H1 (cell line): ENCODE data around the gene SLC35B4. TPM values are rescaled to one million over a fixed set of nuclear protein-coding genes. Genes with fewer than 3 reads are reported as not detected.

Experiments used
- CTCF ChIA-PET: fragments of 300-600 bp; sonication (Branson Sonifier 250); formaldehyde crosslinking; loops from one replicate; lab custom pipeline; 2021; ENCODE audit not compliant: partially characterized antibody; lab: Charles Lee
- POLR2A ChIA-PET: fragments of 300-600 bp; sonication (Branson Sonifier 250); formaldehyde crosslinking; loops from one replicate; lab custom pipeline; 2021; ENCODE audit warnings: inconsistent platforms; ENCODE audit not compliant: partially characterized antibody; lab: Charles Lee
- DNase-seq, 2 experiments: peaks; one replicate each; pipeline versions ENCODE4 v3.0.0 to v3.0.0-alpha.2; 2010 to 2022; ENCODE audit warnings: low spot score in 2 of 2, low read depth in 1 of 2, mixed read lengths in 1 of 2
- FAIRE-seq: peaks from 2 replicates; lab custom pipeline; 2011; peaks lifted over from hg19 to GRCh38; lab: Jason Lieb, UNC
- H2AFZ ChIP-seq: 2 replicates; pipeline ENCODE4 v1.8.1; 2012; ENCODE audit warnings: low read length, inconsistent platforms
- H2AK5ac ChIP-seq: 2 replicates; pipeline ENCODE4 v1.6.1; 2013; ENCODE audit warnings: low read depth, low read length
- H2BK120ac ChIP-seq: replicated peaks from 2 replicates; pipeline ENCODE3; 2013; ENCODE audit warnings: low read depth, low read length, inconsistent platforms
- H2BK12ac ChIP-seq: 2 replicates; pipeline ENCODE4 v1.6.1; 2013; ENCODE audit warnings: low read depth, low read length
- H2BK15ac ChIP-seq: 2 replicates; pipeline ENCODE4 v1.6.1; 2013; ENCODE audit warnings: low read length
- H2BK20ac ChIP-seq: 2 replicates; pipeline ENCODE4 v1.6.1; 2013; ENCODE audit warnings: low read length
- H2BK5ac ChIP-seq: 2 replicates; pipeline ENCODE4 v1.6.1; 2013; ENCODE audit warnings: low read depth, low read length
- H3K14ac ChIP-seq: 2 replicates; pipeline ENCODE4 v1.6.1; 2013; ENCODE audit warnings: inconsistent platforms; ENCODE audit not compliant: insufficient read length
- H3K18ac ChIP-seq: 2 replicates; pipeline ENCODE4 v1.6.1; 2013; ENCODE audit warnings: low read length; ENCODE audit errors: extremely low read depth
- H3K23ac ChIP-seq: 2 replicates; pipeline ENCODE4 v1.6.1; 2013; ENCODE audit warnings: inconsistent platforms; ENCODE audit not compliant: insufficient read length
- H3K23me2 ChIP-seq: 2 replicates; pipeline ENCODE4 v1.6.1; 2013; ENCODE audit warnings: low read depth, low read length
- H3K27ac ChIP-seq: 2 replicates; pipeline ENCODE4 v1.6.1; 2011; ENCODE audit warnings: low read depth, low read length, inconsistent platforms
- H3K27me3 ChIP-seq, 4 experiments: replicated peaks in 1 of 4; 1 replicate in 1 of 4; 2 replicates in 3 of 4; pipeline versions ENCODE4 v1.6.1 to v1.8.1; 2011 to 2013; ENCODE audit warnings: low read length in 3 of 4, mild to moderate bottlenecking in 3 of 4, inconsistent platforms in 2 of 4, mixed read lengths in 2 of 4, moderate library complexity in 1 of 4; ENCODE audit not compliant: control insufficient read depth in 3 of 4, insufficient read depth in 3 of 4; ENCODE audit errors: extremely low read depth in 1 of 4
- H3K36me3 ChIP-seq, 4 experiments: 2 replicates each; pipeline versions ENCODE4 v1.6.1 to v1.8.1; 2011 to 2013; ENCODE audit warnings: mild to moderate bottlenecking in 4 of 4, low read length in 3 of 4, moderate library complexity in 2 of 4, control low read depth in 1 of 4, inconsistent platforms in 1 of 4; ENCODE audit not compliant: insufficient read depth in 4 of 4, control insufficient read depth in 2 of 4
- H3K4ac ChIP-seq: replicated peaks from 2 replicates; pipeline ENCODE3; 2013; ENCODE audit warnings: low read length, low read depth, mixed read lengths, inconsistent platforms; ENCODE audit not compliant: insufficient read length
- H3K4me1 ChIP-seq, 4 experiments: replicated peaks in 1 of 4; 1 replicate in 1 of 4; 2 replicates in 3 of 4; pipeline versions ENCODE4 v1.6.1 to v1.8.1; 2011 to 2013; ENCODE audit warnings: low read length in 3 of 4, inconsistent platforms in 2 of 4, mixed read lengths in 1 of 4; ENCODE audit not compliant: insufficient read depth in 4 of 4, control insufficient read depth in 3 of 4
- H3K4me2 ChIP-seq, 2 experiments: 2 replicates each; pipeline versions ENCODE4 v1.6.1 to v1.8.1; 2011 to 2013; ENCODE audit warnings: low read depth in 2 of 2, low read length in 2 of 2, control low read depth in 1 of 2, inconsistent platforms in 1 of 2, mild to moderate bottlenecking in 1 of 2; ENCODE audit not compliant: insufficient read depth in 1 of 2
- H3K4me3 ChIP-seq, 4 experiments: fragments of 200-600, 300-600 bp in 1 of 4; sonication (generic), shearing (Covaris generic), sonication (Bioruptor Twin) in 1 of 4; 2 replicates each; pipeline versions ENCODE4 v1.5.1 to v1.8.1; 2011 to 2016; ENCODE audit warnings: low read length in 4 of 4, low read depth in 3 of 4, control low read depth in 2 of 4, inconsistent platforms in 2 of 4, mild to moderate bottlenecking in 2 of 4, mixed read lengths in 1 of 4, moderate library complexity in 1 of 4; ENCODE audit not compliant: insufficient read depth in 2 of 4; ENCODE audit errors: extremely low read depth in 1 of 4
- H3K56ac ChIP-seq: replicated peaks from 2 replicates; pipeline ENCODE3; 2013; ENCODE audit warnings: low read depth, mild to moderate bottlenecking, mixed read lengths, low read length, inconsistent platforms; ENCODE audit not compliant: insufficient read length
- H3K79me1 ChIP-seq: 2 replicates; pipeline ENCODE4 v1.6.1; 2013; ENCODE audit warnings: low read depth, low read length, control low read depth
- H3K79me2 ChIP-seq, 2 experiments: 2 replicates each; pipeline versions ENCODE4 v1.6.1 to v1.8.1; 2012 to 2013; ENCODE audit warnings: low read length in 2 of 2, mild to moderate bottlenecking in 2 of 2, inconsistent platforms in 1 of 2; ENCODE audit not compliant: insufficient read depth in 2 of 2, control insufficient read depth in 1 of 2
- H3K9ac ChIP-seq, 4 experiments: replicated peaks in 1 of 4; 1 replicate in 1 of 4; 2 replicates in 3 of 4; pipeline versions ENCODE4 v1.6.1 to v1.8.1; 2011 to 2013; ENCODE audit warnings: low read depth in 3 of 4, low read length in 3 of 4, control low read depth in 2 of 4, mild to moderate bottlenecking in 2 of 4, moderate library complexity in 2 of 4, inconsistent platforms in 1 of 4; ENCODE audit errors: extremely low read depth in 1 of 4
- H3K9me3 ChIP-seq, 2 experiments: 2 replicates each; pipeline versions ENCODE4 v1.6.1 to v1.8.1; 2012 to 2013; ENCODE audit warnings: mild to moderate bottlenecking in 2 of 2, moderate library complexity in 2 of 2, control low read depth in 1 of 2, inconsistent platforms in 1 of 2, low read depth in 1 of 2, low read length in 1 of 2, mixed read lengths in 1 of 2; ENCODE audit not compliant: insufficient read depth in 2 of 2
- H4K20me1 ChIP-seq, 2 experiments: replicated peaks in 1 of 2; 2 replicates each; pipeline versions ENCODE3 to v1.8.1; 2011 to 2013; ENCODE audit warnings: inconsistent platforms in 2 of 2, low read length in 2 of 2, mild to moderate bottlenecking in 1 of 2; ENCODE audit not compliant: insufficient read depth in 2 of 2, control insufficient read depth in 1 of 2
- H4K5ac ChIP-seq: 2 replicates; pipeline ENCODE4 v1.6.1; 2013; ENCODE audit warnings: low read length, low read depth, mixed read lengths, inconsistent platforms; ENCODE audit not compliant: insufficient read length
- H4K8ac ChIP-seq: 2 replicates; pipeline ENCODE4 v1.8.0; 2013; ENCODE audit warnings: mild to moderate bottlenecking, moderate library complexity, low read length, inconsistent platforms; ENCODE audit not compliant: insufficient read depth; ENCODE audit errors: extremely low read depth
- H4K91ac ChIP-seq: replicated peaks from 2 replicates; pipeline ENCODE3; 2013; ENCODE audit warnings: low read length, mixed read lengths, inconsistent platforms; ENCODE audit not compliant: insufficient read length
- E2F6 ChIP-seq: IDR thresholded peaks from 2 replicates; pipeline ENCODE4 v1.6.1; 2012; ENCODE audit warnings: inconsistent platforms
- WGBS, 2 experiments: shearing (Covaris generic) in 1 of 2; methylation state at CpG; one replicate each; pipeline versions ENCODE4 v1.1.6 to v1.1.7; 2013 to 2015; ENCODE audit warnings: low lambda C conversion rate in 2 of 2, mixed read lengths in 2 of 2, inconsistent platforms in 1 of 2, low coverage in 1 of 2, missing lambda C conversion rate in 1 of 2; ENCODE audit not compliant: insufficient replicate concordance in 2 of 2, insufficient coverage in 1 of 2, insufficient read length in 1 of 2; ENCODE audit errors: extremely low coverage in 1 of 2, missing lambda C conversion rate in 1 of 2; 5-methylcytosine and 5-hydroxymethylcytosine counted together
- polyA plus RNA-seq, 7 experiments: library from polyadenylated mRNA; depleted of rRNA in 3 of 7; stranded (reverse) in 5 of 7; unstranded in 2 of 7; fragments of >200 nt in 5 of 7; fragments of 200-250 nt in 2 of 7; gene quantifications; 1 replicate in 5 of 7; 2 replicates in 1 of 7; 4 replicates in 1 of 7; pipeline versions ENCODE4 v1.2.1 to v1.2.3, GENCODE V29; 2011 to 2013; ENCODE audit warnings: missing spikeins in 2 of 7, mixed read lengths in 2 of 7
- total RNA-seq: library from RNA; stranded (reverse); fragmentation: NEBNext Ultra II Directional; extraction: Animal tissue kit (Norgen Biotek cat#: 25700); gene quantifications from 2 replicates; pipeline ENCODE4 v1.2.1, GENCODE V29; 2021

Gene SLC35B4
- total and polyA plus RNA-seq, 2 of the 8 experiments (the other 6 are each of a cell fraction or from before 2014, with no cell fraction given), result 28.9 to 34.6 TPM

GRCh38 chr7:134350709-134351108 lies 34.0 kb upstream of the SLC35B4 start:
- H2AK5ac ChIP-seq, result no peak overlapping the region
- H3K56ac ChIP-seq, result no peak overlapping the region
- no peaks in the 10 kb centered on the region for H4K20me1 ChIP-seq
- no peak overlapping the region for H2BK5ac ChIP-seq
- no peak overlapping the region for H4K8ac ChIP-seq
- ChIA-PET POLR2A (no interaction called here), CTCF (interaction anchor here (0.7 to 2.2 kb wide), 2 partner anchors 22 to 210 kb away, joined by 3 to 6 read pairs; no protein-coding TSS in a partner anchor)
- H4K91ac ChIP-seq, result no peak overlapping the region
- 84% methylated on average over 1 of the region's 1 CpG; no CpG with 5 or more reads in 1 of the 2 experiments for WGBS, 2 experiments
- H3K9ac ChIP-seq, result no peak overlapping the region
- H3K14ac ChIP-seq, result no peak overlapping the region
- peaks cover 2% of the 10 kb centered on the region; the same call in 1 of the 2 replicates for H3K23me2 ChIP-seq
- FAIRE-seq (no peak), DNase-seq (no peak)
- no peaks in the 10 kb centered on the region for H3K36me3 ChIP-seq
- H3K79me2 ChIP-seq, result no peaks in the 10 kb centered on the region
- no peaks in the 10 kb centered on the region for H3K4me1 ChIP-seq
- no peak overlapping the region for H2BK120ac ChIP-seq
- no peak overlapping the region for H2BK15ac ChIP-seq
- no peak overlapping the region for H4K5ac ChIP-seq
- no peak overlapping the region for H3K4ac ChIP-seq
- no peak for TF ChIP-seq E2F6
- no peak overlapping the region for H3K18ac ChIP-seq
- no peaks in the 10 kb centered on the region for H3K9me3 ChIP-seq
- H3K4me2 ChIP-seq, result no peak overlapping the region
- H3K4me3 ChIP-seq, result no peak overlapping the region
- H3K27me3 ChIP-seq, result no peaks in the 10 kb centered on the region
- no peak overlapping the region for H2BK20ac ChIP-seq
- H3K27ac ChIP-seq, result no peak overlapping the region
- no peak overlapping the region for H2BK12ac ChIP-seq
- no peaks in the 10 kb centered on the region for H3K79me1 ChIP-seq
- no peak overlapping the region for H3K23ac ChIP-seq
- H2AFZ ChIP-seq, result peak overlapping the region; percentile 49
